GM04503 (cell line): ENCODE data around the gene CPSF3.
"Not testable (repeated sequence)": the region's sequence is repeated elsewhere in the genome, so short reads cannot be mapped to it uniquely, and the experiment has no call there.

Experiments used
- DNase-seq: peaks from one replicate; pipeline ENCODE4 v3.0.0-alpha.2; 2012; ENCODE audit warnings: low read depth

The CPSF3 gene

DNA sequence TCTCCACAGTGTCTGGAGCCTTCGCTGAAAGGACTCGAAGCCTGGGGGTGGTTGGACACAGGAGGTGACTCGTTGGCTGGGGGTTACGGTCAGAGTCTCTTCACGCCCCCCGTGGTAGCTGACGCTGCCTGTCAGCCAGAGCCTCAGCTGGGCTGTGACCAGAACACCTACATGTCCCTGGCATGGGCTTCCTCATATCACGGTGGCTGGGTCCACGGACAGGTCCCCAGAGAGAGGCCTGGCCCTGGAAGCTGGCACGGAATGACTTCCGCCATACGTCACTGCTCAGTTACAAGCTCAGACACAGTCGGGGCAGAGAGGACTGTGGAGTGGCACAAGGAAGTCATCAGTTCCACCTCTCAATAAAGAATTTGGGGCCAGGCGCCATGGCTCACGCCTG lies 28.6 kb upstream of the CPSF3 start:
- DNase-seq: no peak

GRCh38 chr2:9397201-9397600 lies 26.3 kb upstream of the CPSF3 start:
- no peak for DNase-seq

GRCh38 chr2:9398251-9398650 lies 25.2 kb upstream of the CPSF3 start:
- not testable (repeated sequence) for DNase-seq

GRCh38 chr2:9398881-9399780 lies 24.3 kb upstream of the CPSF3 start:
- no peak for DNase-seq

DNA sequence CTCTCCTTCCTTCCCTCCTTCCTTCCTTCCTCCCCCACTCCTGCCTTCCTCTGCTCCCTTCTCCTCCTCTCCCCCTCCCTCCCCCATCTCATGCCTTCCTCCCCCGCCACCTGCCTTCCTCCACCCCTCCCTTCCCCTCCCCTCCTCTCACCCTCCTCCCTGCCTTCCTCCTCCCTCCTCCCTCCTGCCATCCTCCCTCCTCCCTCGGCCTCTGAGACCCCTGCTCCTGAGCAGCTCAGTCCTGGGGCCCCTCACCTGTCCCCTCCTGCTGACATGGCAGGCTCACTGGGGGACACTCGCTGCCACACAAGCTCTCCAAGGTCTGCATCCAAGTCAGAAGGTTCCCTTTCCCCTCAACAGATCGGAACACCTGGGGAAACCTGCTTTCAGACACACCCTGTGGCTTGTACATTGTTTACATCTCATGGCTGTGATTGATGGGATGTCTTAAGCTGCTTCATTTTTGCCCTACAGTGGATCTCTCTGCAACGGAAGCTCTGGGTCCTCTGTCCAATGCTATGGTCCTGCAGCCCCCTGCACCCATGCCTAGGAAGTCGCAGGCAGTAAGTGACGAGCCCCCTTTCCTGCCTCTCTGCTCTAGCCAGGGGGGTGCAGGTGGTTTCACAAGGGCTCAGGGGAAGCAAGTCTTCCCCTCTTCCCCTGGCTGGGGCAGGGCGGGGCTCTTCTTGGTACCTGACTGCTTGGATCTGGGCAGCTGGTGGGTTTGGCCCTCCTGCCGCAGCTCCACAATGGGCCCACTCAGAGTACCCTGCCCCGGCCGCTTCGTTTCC lies 23.0 kb upstream of the CPSF3 start:
- DNase-seq: no peak

GRCh38 chr2:9401059-9401547 lies 22.4 kb upstream of the CPSF3 start:
- no peak for DNase-seq

- no peak for DNase-seq
Observed at GRCh38 chr2:9401646-9402371, 21.6 kb upstream of the CPSF3 start.

DNA sequence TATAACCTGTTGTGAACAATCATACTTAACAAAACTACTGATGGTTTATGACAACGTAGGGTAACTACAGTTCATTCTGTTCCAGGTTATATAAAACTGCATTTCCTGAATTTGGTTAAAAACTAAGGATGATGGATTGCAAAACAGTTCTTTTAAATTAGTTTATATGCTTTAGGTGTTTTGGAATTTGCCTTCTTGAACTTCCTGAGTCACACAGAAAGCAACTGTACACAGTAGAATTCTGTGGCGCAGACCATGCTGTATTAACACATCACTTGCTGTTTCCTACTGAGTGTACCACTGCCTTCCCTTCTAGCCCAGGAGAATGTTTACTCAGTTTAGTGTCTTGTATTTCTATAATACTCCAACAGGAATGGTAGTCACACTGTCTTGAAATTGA lies 19.5 kb upstream of the CPSF3 start:
- DNase-seq: no peak

DNA sequence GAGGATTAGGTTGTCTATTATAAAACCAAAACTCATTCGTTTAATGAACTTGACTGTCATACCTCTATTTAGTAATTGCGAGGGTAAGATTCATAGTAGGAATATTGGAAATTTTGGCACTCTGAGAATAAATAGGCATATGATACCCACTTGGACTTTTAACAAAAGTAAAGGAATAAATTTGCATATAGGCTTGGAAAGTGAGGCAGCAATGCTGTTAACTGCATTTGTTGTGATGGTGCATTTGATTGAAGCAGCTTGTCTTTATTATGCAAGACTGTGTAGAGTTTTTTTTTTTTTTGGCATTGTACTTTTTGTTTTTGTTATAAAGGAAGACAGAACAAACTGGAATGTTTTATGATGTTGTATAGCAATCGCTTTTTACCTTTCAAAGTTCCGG lies 19.0 kb upstream of the CPSF3 start:
- no peak for DNase-seq

GRCh38 chr2:9405636-9406035 lies 17.8 kb upstream of the CPSF3 start:
- DNase-seq: no peak

DNA sequence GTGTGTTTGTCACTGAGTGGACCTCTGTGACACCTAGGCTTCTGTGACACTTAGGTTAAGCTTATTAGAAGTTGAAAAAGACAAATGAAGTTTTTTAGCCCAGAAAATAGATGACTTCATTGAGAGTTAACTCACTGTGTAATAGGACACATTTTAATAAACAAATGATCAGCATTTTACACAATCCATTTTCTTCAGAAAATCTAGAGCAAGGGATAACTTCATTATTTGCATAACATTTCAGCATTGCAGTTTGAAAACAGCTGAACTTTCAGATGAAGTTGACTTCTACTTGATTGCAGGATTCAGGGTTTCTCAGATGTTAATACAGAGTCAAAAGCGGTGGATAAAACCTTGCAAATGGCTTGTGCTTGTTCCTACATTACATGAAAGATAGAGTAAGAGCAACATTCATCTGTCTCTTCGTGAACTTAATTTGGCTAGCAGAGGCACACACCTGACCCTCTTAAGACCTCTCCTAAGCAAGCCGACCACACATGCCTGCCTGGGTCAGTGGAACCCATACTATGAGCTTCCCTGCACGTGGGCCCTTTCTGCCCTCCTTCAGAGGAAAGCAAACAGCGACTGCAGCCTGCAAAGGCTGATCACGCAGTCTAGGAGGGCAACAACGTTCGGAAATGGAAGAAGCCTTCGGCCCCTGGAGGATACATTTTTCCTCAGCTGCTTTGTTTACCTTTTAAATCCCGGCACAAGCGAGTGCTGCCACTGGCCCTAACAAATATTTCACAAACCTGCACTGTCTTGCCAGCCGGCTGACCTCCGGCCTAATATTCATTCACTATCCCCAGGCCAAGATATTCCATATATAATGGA lies 16.7 kb upstream of the CPSF3 start:
- no peak for DNase-seq

DNA sequence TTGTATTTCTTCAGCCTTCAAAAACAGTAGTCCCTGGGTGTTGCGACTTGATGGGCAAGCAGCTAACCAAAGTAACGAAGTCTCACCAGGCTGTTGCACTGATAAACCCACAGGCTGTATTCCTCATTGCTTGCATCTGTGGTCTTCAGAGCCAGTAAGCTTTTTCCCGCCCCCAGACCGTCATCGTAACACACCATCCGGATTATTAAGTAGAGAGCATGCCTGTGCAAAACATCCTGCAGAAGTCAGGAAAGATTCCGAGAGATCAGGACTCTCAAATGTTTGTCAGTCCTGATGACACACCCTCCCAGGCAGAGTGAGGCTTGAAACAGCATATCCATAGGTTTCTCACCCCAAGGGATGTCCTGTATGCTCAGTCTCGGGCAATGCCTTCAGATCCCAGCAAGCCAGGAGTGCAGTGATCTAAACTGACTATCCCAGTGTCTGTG lies 16.1 kb upstream of the CPSF3 start:
- no peak for DNase-seq

GRCh38 chr2:9408641-9409151 lies 14.8 kb upstream of the CPSF3 start:
- DNase-seq: no peak

DNA sequence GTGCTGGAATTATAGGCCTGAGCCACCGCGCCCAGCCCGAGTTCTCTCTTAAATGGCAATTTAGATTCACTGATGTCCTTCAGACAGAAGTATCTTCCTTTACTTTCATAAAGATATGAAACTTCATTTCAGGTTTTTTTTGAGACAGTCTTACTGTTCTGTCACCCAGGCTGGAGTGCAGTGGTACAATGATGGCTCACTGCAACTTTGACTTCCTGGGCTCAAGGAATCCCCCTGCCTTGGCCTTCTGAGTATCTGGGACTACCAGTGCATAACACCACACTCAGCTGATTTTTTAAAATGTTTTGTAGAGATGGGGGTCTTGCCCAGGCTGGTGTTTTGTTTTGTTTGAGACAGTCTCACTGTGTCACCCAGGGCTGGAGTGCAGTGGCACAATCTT lies 13.3 kb upstream of the CPSF3 start:
- no peak for DNase-seq

DNA sequence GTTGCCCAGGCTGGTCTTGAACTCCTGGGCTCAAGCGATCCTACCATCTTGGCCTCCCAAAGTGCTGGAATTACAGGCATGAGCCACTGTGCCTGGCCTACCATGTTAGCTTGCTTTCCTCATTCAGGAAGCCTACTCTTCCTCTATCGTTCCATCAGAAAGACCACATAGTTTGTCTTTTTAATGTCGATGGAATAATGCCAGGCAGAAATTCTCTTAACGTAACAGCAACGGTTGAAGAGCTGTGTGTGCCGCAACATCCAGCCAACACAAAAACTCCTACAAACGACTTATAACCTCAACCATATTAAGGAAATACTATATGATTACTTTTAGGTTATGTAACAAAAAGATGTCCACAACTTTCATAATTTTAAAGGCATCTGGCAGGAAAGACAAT lies 10.7 kb upstream of the CPSF3 start:
- DNase-seq: no peak

GRCh38 chr2:9415516-9416169 lies 7.8 kb upstream of the CPSF3 start:
- no peak for DNase-seq

DNA sequence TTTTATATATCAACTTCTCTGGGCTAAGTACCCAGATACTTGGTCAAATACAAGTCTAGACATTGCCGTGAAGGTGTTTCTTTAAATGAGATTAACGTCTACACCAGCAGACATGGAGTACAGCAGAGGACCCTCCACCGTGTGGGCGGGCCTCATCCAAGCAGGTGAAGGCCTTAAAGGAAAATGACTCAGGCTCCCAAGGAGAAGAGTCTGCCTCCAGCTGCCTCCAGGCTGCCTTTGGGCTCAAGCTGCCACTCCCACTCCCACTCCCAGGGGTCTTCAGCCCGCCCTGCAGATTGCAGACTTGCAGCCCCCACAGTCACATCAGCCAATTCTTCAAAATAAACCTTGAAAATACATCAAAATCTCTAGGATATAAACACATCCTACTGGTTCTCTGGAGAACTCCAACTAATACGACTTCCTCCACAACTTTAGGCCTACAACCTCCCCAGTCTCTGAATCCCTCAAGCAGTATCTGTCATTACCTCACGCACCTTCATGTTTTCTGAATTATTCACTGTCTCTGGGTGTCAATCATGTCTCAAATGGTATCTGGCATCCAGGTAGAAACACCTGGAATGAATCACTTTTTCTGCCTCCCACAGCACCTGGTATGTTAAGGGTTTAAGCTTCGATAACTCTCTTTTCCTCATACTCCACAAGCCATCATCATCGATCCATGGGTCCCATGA lies 7.0 kb upstream of the CPSF3 start:
- no peak for DNase-seq

DNA sequence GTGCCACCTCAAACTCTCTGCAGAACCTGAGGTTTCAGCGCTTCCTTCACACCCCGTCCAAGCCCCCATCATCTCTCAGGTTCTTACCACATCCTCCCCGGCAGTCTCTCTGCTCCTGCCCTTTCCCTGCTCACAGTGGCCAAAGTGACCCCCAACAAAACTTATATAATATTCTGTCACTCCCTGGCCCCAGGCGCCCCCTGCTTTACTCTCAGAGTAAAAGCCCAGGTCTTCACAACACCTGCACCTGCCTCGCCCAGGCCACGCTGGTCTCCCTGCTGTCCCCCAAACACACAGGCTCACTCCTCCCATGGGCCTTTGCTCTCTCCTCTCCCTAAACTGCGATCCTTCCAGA lies 6.5 kb upstream of the CPSF3 start:
- no peak for DNase-seq

- DNase-seq: no peak
Observed at GRCh38 chr2:9417725-9418124, 5.7 kb upstream of the CPSF3 start.

DNA sequence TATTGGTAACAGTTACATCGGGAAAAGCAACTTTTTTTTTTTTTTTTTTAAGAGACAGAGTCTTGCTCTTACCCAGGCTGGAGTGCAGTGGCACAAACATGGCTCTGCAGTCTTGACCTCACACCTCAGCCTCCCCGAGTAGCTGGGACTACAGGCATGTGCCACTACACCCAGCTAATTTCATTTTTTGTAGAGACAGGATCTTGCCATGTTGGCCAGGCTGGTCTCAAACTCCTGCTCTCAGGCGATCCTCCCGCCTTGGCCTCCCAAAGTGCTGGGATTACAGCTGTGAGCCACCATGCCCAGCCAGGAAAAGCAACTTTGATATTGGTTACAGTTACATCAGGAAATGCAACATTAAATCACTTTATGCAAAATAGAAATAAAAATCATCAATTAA lies 4.7 kb upstream of the CPSF3 start:
- no peak for DNase-seq
